ENCODE data around the gene SPAG16.

Gene SPAG16

GRCh38 chr2:213284105-213285090 is at the start of gene SPAG16:
Gene SPAG16 (plus strand): TSS chr2:213284464.
- TF ChIP-seq, protein P1, sequence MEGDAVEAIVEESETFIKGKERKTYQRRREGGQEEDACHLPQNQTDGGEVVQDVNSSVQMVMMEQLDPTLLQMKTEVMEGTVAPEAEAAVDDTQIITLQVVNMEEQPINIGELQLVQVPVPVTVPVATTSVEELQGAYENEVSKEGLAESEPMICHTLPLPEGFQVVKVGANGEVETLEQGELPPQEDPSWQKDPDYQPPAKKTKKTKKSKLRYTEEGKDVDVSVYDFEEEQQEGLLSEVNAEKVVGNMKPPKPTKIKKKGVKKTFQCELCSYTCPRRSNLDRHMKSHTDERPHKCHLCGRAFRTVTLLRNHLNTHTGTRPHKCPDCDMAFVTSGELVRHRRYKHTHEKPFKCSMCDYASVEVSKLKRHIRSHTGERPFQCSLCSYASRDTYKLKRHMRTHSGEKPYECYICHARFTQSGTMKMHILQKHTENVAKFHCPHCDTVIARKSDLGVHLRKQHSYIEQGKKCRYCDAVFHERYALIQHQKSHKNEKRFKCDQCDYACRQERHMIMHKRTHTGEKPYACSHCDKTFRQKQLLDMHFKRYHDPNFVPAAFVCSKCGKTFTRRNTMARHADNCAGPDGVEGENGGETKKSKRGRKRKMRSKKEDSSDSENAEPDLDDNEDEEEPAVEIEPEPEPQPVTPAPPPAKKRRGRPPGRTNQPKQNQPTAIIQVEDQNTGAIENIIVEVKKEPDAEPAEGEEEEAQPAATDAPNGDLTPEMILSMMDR (conservative IDR thresholded peaks at IDR 0.05; ENCODE audit: control insufficient read depth, insufficient read depth, low read depth, low read length) = no peak
- DNase-seq (ENCODE audit: low read depth) = peak; percentile 97
- peak within 1 kb of the TSS; percentile 86 for H3K4me3 ChIP-seq (ENCODE audit: control insufficient read depth, low read depth, low read length)

GRCh38 chr2:213234641-213235040 is 49.6 kb upstream of the SPAG16 start:
- TF ChIP-seq, protein P1 (conservative IDR thresholded peaks at IDR 0.05; ENCODE audit: control insufficient read depth, insufficient read depth, low read depth, low read length) = no peak
- no peak for DNase-seq (ENCODE audit: low read depth)

GRCh38 chr2:213235741-213236140 is 48.5 kb upstream of the SPAG16 start:
- DNase-seq (ENCODE audit: low read depth) = no peak
- TF ChIP-seq, protein P1 (conservative IDR thresholded peaks at IDR 0.05; ENCODE audit: control insufficient read depth, insufficient read depth, low read depth, low read length) = no peak
- H3K4me3 ChIP-seq (ENCODE audit: control insufficient read depth, low read depth, low read length) = no peak overlapping the region

More at GRCh38 chr2:213234641-213235040, 49.6 kb upstream of the SPAG16 start:
- H3K4me3 ChIP-seq (ENCODE audit: control insufficient read depth, low read depth, low read length) = no peak overlapping the region

GRCh38 chr2:213237251-213237650 is 47.0 kb upstream of the SPAG16 start:
- no peak overlapping the region for H3K4me3 ChIP-seq (ENCODE audit: control insufficient read depth, low read depth, low read length)
- no peak for DNase-seq (ENCODE audit: low read depth)

DNA sequence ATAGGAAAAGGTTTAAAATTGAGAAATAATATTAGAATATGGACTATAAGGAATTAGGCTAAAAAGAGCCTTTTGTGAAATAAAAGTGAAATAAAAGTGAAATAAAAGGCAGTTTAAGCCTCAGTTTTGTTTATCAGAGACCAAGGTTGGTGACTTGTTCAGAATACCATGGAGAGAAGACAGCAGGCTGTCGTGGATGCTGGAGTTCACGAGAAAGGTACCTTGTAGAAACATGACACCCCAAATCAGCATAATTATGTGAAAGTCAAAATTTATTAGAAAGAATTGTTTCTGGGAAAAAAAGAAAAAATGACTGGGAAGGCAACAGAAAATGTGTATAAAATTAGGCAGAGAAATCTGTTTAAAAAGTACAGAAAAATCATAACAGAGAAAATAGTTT is 46.5 kb upstream of the SPAG16 start:
- TF ChIP-seq, protein P1 (conservative IDR thresholded peaks at IDR 0.05; ENCODE audit: control insufficient read depth, insufficient read depth, low read depth, low read length) = no peak
- no peak for DNase-seq (ENCODE audit: low read depth)
- no peak overlapping the region for H3K4me3 ChIP-seq (ENCODE audit: control insufficient read depth, low read depth, low read length)

More at GRCh38 chr2:213237251-213237650, 47.0 kb upstream of the SPAG16 start:
- TF ChIP-seq, protein P1 (conservative IDR thresholded peaks at IDR 0.05; ENCODE audit: control insufficient read depth, insufficient read depth, low read depth, low read length) = no peak

DNA sequence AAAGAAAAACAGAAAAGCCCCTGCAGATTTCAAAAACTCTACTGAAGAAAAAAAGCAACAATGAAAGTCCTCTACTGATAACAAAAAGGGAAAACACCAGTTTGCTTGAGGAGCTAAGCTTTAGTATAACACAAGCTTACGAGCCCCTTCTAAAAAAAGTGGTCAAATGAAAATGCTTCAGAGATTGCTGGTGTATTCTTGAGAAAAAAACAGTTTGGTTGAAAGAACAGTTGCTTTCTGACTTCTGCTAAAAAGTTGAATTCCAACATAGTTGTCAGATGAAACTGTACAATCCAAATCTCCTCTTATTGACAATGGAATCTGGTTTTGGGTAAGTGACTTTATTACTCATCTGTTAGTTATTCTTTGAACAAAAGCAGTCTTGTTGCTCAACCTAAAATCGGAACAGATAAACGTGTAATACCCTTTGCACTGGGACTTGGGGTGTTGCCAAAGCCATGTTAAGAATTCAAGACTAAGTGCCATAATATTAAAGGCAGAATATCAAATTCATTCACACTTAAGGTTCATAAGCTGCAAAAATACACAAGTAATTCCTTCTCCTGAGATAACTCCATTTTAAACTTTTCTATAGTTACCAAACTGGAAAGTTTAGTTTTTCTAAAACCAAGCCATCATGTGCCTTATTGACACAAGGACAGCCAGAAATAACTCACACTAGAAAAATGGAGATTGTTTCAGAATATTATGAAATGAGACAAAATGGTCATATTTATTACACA is 45.3 kb upstream of the SPAG16 start:
- TF ChIP-seq, protein P1 (conservative IDR thresholded peaks at IDR 0.05; ENCODE audit: control insufficient read depth, insufficient read depth, low read depth, low read length) = no peak
- peak; percentile 84 for DNase-seq (ENCODE audit: low read depth)
- H3K4me3 ChIP-seq (ENCODE audit: control insufficient read depth, low read depth, low read length) = no peak overlapping the region
